HG03521 (cell line): ENCODE measurements around the gene COP1.
"Not testable (repeated sequence)": the region's sequence is repeated elsewhere in the genome, so short reads cannot be mapped to it uniquely, and the experiment has no call there.

Experiments
- ATAC-seq: cut with Tn5 transposase; IDR thresholded peaks from one replicate; pipeline ENCODE4 v1.9.1; 2021; ENCODE audit warnings: mild to moderate bottlenecking, moderate library complexity; ENCODE audit not compliant: unreplicated experiment

COP1 gene

DNA sequence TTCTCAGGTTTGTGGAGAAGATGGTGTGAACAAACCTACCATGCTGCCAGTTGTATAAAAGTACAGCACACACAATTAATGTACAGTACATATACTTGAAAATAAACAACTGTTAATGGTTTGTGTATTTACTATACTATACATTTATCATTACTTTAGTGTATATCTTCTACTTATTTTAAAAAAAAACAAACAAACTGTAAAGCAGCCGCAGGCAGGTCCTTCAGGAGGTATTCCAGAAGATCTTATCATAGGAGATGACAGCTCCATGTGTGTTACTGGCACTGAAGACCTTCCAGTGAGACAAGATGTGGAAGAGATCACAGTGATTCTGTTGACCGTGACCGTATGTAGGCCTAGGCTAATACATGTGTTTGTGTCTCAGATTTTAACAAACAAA is 155.7 kb downstream of the COP1 start:
- no peak for ATAC-seq

DNA sequence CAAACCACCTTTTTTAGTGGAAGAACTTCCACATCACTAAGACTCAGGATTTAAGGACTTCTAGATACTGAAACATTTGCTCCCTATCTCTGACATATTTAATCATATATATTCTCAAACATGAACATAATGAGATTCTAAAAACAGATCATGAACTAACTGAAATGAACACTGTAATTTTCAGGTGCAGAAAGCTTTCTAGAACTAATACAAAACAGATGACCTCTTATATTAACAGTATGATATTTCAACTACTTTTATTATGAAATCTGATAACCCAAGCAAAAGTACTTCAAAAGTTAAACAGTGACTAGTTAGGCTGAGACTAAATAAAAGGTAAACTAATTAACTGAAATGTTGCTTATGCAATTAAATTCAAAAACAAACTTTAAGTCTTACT is 157.5 kb downstream of the COP1 start:
- no peak for ATAC-seq

DNA sequence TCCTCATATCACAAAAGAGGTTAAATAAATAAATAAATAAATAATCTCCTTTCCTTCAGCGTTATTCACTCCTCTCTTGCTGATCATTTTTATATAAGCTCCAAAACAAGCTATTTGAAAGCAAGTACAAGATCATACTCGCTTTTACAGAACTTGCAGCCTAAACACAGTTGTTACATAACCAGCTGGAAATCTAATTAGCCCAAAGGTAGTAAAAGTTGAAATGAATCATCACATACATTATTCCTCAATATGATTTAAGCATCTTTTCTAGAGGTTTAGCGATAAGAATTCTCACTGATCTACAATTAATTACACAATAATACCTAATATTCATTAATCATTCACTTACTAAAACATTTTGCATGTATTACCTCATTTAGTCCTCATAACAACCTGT is 160.2 kb downstream of the COP1 start:
- no peak for ATAC-seq

DNA sequence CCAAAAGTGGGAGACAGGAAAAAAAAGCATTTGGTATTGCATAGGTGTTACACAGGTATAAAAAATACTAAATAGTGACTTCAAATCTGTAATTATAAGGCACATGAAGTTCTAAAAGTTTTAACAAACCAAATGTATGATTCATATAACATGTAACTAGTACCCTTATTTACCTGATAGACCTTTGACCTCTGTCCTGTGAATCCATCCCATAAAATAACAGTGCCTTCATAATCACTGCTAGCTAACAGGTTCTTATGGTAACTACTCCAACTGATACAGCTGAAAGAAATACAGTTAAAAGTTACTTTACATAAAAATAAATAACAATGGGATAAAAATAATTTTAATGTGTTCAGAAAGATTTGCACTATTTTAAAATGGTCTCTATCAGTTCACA is 163.5 kb downstream of the COP1 start:
- no peak for ATAC-seq

DNA sequence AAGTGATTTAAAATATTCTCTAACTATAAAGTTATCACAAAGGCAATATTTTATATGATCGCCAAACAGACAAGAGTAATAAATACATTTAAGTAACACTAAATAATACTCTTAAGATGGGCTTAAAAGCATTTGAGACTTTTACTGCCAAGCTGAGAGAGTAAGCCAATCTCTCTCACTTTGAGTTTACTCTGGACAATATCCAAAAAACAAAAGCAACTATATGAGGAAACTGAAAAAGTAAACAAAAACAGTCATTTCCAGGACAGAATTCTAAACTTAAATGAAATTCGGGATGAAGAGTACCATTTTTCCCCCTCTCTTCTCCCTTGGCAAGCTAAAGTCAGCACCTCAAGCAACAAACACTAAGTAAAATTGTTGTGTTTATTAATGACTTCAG is 173.2 kb downstream of the COP1 start:
- no peak for ATAC-seq

DNA sequence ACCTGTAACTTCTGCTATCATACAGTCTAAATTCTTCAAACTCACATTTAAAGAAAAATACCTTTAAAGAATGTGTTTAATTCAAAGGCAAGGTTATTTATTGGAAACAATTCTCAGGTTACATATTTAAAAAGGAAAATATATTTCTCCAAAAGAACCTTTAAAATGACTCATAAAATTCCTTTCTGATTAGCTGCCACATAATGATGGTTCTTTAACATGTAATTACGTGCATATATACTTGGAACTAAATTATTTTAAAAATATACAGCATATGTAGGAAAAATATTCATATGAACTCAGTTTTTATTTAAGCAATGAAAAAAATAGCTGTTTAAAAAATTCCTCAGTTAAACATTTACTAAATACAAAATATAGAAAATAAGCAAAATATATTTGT is 173.6 kb downstream of the COP1 start:
- no peak for ATAC-seq

DNA sequence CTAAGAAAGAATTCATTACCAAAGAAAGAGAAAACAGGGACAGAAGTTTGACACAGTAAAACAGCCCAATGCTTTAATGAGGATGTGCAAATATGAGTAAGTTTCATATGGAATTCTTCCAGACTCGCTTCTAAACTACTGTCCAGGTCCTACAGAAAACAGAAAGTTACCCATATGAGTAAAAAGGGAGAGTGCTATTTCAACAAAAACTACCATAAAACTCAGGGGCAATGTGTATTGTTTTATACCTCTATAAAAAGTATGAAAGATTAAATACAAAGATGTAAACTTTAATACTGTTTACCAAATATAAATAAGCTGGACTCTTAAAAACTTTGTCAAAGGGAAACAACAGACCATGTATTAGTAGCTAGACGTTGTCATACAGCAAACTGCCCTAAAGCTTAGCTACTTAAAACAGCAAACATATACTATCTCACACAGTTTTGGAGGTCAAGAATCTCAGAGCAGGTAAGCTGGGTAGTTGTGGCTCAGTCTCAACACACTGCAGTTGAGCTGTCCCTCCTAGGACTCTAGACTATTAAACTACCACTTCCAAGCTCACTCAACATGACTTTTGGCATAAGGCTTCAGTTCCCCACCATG is 174.9 kb downstream of the COP1 start:
- no peak for ATAC-seq

DNA sequence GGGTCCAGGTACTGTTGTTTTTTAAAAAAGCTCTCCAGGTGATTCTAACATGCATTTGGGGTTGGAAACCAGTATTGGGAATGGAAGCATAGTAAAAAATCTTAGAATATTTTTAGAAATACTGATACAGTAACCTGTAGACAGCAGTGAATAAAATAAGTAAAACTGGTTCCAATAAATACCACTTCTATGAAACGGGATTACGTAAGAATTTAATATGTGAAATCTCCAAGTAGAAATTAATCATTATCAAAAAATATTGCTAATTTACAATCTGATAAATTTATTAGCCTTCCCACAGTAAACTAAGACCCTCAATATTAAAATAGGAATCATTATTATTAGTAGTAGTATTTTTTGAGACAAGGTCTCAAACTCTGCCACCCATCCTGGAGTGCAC is 177.5 kb downstream of the COP1 start:
- ATAC-seq, result no peak

DNA sequence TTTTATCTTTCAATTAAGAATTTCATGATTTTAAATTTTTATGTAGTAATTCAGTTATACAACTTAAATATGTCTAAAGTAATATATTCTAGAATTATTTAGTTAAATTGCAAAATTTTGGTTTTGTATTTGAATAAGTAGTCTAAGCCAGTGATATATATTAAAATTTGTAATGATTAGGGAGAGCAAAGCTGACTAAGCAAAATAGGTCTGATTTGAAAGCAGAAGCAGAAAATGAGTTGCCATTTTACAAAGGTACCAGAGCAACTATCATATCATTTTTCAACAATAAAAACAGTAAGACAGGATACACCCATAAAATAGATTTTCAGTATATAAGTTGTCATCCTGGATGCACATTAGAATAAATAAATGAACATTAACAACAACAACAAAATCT is 177.9 kb downstream of the COP1 start:
- ATAC-seq, result no peak

DNA sequence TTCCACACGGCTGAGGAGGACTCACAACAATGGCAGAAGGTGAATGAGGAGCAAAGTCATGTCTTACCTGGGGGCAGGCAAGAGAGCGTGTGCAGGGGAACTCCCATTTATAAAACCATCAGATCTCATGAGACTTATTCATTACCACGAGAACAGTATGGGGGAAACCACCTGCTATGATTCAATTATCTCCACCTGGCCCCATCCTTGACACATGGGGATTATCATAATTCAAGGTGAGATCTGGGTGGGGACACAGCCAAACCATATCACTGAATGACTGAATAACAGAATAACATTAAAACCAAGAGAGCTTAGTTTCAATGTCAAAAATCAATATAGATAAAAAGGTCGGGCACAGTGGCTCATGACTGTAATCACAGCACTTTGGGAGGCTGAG is 179.2 kb downstream of the COP1 start:
- not testable (repeated sequence) for ATAC-seq

DNA sequence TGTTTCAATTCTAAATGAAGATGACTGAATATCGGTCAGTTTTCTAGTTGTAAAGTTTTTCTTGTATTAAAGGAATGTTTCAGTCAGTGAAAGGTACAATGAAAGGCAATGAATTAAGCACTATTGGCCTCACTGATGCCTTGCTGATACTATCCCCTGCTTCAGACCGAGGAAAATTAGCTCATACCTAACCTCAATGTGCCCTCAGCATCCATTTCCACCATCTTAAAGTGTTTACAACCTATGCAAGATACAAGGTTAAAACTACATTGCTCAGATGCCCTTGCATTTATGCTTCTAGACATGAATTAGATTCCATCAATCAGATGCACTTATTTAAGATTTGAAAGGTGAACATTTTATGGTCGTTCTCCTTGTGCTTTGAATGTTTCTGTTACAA is 184.5 kb downstream of the COP1 start:
- ATAC-seq, result no peak

DNA sequence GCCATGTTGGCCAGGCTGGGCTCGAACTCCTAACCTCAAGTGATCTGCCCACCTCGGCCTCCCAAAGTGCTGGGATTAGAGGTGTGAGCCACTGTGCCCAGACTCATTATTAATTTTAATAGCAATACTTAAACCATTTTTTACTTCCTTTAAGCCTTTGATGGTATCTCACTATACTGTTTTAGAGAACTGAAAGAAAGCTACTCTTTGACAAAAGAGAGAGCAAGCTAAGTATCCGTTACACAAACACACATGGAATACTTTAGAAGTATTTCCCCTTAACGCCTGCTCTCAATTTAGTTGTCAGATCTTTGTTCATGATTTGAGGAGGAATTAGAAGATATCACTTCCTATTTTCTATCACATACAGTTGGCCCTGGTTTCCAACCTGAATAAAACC is 189.4 kb downstream of the COP1 start:
- no peak for ATAC-seq

DNA sequence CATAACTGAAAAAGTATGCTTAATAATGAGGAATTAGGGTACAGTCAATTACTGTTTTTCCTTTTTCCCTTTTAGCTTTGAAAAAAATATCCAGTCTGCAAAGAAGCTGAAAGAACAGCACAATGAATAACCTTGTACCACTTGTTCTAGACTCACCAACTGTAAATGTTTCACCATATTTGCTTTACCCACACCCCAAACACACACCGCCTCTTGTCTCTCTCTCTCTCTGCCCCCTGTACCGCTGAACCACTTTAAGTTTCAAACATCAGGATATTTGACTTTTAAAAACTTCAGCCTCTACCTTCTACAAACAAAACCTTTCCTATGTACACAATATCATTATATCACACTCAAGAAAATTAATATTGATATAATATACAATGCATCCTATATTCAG is 197.1 kb downstream of the COP1 start:
- no peak for ATAC-seq

DNA sequence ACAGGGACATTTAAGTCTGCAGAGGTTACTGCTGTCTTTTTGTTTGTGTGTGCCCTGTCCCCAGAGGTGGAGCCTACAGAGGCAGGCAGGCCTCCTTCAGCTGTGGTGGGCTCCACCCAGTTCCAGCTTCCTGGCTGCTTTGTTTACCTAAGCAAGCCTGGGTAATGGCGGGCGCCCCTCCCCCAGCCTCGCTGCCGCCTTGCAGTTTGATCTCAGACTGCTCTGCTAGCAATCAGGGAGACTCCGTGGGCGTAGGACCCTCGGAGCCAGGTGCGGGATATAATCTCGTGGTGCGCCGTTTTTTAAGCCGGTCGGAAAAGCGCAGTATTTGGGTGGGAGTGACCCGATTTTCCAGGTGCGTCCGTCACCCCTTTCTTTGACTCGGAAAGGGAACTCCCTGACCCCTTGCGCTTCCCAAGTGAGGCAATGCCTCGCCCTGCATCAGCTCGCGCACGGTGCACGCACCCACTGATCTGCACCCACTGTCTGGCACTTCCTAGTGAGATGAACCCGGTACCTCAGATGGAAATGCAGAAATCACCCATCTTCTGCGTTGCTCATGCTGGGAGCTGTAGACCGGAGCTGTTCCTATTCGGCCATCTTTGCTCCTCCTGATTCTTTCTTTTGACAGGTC is 199.2 kb downstream of the COP1 start:
- ATAC-seq, result not testable (repeated sequence)

DNA sequence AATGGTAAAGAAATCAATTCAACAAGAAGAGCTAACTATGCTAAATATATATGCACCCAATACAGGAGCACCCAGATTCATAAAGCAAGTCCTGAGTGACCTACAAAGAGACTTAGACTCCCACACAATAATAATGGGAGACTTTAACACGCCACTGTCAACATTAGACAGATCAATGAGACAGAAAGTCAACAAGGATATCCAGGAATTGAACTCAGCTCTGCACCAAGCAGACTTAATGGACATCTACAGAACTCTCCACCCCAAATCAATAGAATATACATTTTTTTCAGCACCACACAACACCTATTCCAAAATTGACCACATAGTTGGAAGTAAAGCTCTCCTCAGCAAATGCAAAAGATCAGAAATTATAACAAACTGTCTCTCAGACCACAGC is 212.4 kb downstream of the COP1 start:
- ATAC-seq, result not testable (repeated sequence)

DNA sequence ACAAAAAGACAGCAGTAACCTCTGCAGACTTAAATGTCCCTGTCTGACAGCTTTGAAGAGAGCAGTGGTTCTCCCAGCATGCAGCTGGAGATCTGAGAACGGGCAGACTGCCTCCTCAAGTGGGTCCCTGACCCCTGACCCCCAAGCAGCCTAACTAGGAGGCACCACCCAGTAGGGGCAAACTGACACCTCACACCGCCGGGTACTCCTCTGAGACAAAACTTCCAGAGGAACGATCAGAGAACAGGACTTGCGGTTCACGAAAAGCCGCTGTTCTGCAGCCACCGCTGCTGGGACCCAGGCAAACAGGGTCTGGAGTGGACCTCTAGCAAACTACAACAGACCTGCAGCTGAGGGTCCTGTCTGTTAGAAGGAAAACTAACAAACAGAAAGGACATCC is 214.3 kb downstream of the COP1 start:
- not testable (repeated sequence) for ATAC-seq

DNA sequence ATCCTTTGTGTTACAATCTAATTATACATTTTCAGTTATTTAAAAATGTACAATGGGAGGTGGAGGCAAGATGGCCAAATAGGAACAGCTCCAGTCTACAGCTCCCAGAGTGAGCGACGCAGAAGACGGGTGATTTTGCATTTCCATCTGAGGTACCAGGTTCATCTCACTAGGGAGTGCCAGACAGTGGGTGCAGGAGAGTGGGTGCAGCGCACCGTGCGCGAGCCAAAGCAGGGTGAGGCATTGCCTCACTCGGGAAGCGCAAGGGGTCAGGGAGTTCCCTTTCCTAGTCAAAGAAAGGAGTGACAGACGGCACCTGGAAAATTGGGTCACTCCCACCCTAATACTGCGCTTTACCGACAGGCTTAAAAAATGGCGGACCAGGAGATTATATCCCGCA is 214.9 kb downstream of the COP1 start:
- not testable (repeated sequence) for ATAC-seq

DNA sequence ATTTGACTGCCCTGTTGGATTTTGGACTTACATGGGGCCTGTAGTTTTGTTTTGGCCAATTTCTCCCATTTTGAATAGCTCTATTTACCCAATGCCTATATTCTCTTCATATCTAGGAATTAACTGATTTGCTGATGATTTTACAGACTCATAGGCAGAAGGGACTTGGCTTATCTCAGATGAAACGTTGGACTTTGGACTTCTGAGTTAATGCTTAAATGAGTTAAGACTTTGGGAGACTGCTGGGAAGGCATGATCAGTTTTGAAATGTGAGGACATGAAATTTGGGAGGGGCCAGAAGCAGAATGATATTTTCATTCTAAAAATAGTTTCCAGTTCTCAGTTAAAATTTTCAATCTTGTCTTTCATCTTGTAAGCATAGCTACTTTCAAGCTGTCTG is 222.3 kb downstream of the COP1 start:
- ATAC-seq, result no peak

DNA sequence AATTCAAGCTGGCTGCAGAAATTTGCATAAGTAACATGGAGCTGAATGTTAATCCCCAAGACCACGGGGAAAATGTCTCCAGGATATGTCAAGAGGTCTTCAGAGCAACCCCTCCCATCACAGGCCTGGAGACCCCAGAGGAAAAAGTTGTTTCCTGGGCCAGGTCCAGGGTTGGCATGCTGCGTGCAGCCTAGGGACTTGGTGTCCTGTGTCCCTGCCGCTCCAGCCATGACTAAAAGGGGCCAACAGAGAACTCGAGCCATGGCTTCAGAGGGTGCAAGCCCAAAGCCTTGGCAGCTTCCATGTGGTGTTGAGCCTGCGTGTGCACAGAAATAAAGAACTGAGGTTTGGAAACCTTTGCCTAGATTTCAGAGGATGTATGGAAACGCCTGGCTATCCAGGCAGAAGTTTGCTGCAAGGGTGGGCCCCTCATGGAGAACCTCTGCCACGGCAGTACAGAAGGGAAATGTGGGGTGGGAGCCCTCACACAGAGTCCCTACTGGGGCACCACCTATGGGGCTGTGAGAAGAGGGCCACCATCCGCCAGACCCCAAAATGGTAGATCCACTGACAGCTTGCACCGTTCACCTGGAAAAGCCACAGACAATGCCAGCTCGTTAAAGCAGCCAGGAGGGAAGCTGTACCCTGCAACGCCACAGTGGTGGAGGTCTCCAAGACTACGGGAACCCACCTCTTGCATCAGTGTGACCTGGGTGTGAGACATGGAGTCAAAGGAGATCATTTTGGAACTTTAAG is 222.9 kb downstream of the COP1 start:
- no peak for ATAC-seq

DNA sequence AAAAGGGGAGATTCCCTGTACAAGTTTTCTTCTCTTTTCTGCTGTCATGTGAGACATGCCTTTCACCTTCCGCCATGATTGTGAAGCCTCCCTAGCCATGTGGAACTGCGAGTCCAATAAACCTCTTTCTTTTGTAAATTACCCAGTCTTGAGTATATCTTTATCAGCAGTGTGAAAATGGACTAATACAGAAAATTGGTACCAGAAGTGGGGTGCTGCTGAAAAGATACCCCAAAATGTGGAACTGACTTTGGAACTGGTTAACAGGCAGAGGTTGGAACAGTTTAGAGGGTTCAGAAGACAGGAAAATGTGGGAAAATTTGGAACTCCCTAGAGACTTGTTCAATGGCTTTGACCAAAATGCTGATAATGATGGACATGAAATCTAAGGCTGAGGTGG is 223.7 kb downstream of the COP1 start:
- not testable (repeated sequence) for ATAC-seq

DNA sequence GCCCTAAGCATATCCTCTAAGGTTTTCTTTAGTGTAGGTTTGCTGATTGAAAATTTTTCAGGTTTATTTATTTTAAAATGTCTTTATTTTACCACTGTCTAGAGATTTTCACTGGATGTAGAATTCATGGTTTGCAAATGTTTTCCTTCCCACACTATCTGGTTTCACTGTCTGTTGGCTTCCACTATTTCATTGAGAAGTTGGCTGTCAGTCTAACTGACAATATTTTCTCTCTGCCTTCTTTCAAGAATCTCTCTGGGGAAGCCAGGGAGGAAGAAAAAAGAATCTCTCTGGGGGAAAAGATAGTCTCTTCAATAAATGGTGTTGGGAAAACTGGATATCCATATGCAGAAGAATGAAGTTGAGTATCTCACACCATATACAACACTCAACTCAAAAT is 226.0 kb downstream of the COP1 start:
- no peak for ATAC-seq

DNA sequence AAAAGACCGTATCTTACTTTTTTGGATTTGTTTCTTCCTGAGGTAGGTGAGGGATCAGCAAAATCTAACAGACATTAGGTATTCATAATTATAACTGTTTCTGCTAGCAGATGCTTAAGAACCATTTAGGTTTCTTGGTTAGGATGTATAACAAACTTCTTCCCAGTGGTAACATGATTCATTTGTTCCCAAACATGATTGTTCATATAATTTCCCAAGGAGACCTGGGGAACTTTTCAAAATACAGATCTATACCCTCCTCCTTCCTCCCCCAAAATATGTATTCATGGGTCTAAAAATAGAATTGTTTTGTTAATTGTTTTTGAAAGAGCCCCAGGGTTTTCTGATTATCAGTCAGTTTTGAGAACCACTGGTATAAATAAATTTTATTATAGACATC is 228.2 kb downstream of the COP1 start:
- no peak for ATAC-seq
